H9 (cell line): ENCODE measurements around the gene INO80B. TPM values are rescaled to one million over a fixed set of nuclear protein-coding genes. Genes with fewer than 3 reads are reported as not detected.

Source experiments
- DNase-seq: peaks from one replicate; pipeline ENCODE4 v3.0.0-alpha.2; 2017
- H2AFZ ChIP-seq: one replicate; pipeline ENCODE4 v1.6.1; 2013; ENCODE audit warnings: mild to moderate bottlenecking, low read length, control low read depth, moderate library complexity
- H2AK5ac ChIP-seq: 2 replicates; pipeline ENCODE4 v1.6.1; 2013; ENCODE audit warnings: low read length, control low read depth, mixed read lengths; ENCODE audit not compliant: insufficient read length
- H2BK120ac ChIP-seq: one replicate; pipeline ENCODE4 v1.6.1; 2013; ENCODE audit warnings: low read depth, mild to moderate bottlenecking, low read length, control low read depth, inconsistent platforms; ENCODE audit not compliant: poor library complexity, severe bottlenecking
- H2BK12ac ChIP-seq: 2 replicates; pipeline ENCODE4 v1.6.1; 2013; ENCODE audit warnings: low read length, control low read depth, mixed read lengths, low read depth; ENCODE audit not compliant: insufficient read length
- H2BK15ac ChIP-seq: 2 replicates; pipeline ENCODE4 v1.6.1; 2013; ENCODE audit warnings: low read depth, low read length, control low read depth
- H2BK20ac ChIP-seq: one replicate; pipeline ENCODE4 v1.6.1; 2013; ENCODE audit warnings: low read depth, mild to moderate bottlenecking, low read length, control low read depth, inconsistent platforms; ENCODE audit not compliant: poor library complexity, severe bottlenecking
- H2BK5ac ChIP-seq: 2 replicates; pipeline ENCODE4 v1.6.1; 2013; ENCODE audit warnings: low read length, control low read depth, mixed read lengths; ENCODE audit not compliant: insufficient read length
- H3K14ac ChIP-seq: 2 replicates; pipeline ENCODE4 v1.6.1; 2013; ENCODE audit warnings: low read length, control low read depth; ENCODE audit not compliant: insufficient read depth
- H3K18ac ChIP-seq: 2 replicates; pipeline ENCODE4 v1.6.1; 2013; ENCODE audit warnings: low read depth, mild to moderate bottlenecking, mixed read lengths, low read length, control low read depth; ENCODE audit not compliant: insufficient read length
- H3K23ac ChIP-seq: 2 replicates; pipeline ENCODE4 v1.6.1; 2013; ENCODE audit warnings: low read length, control low read depth, mixed read lengths, low read depth; ENCODE audit not compliant: insufficient read length
- H3K23me2 ChIP-seq: 2 replicates; pipeline ENCODE4 v1.6.1; 2013; ENCODE audit warnings: low read depth, mild to moderate bottlenecking, mixed read lengths, low read length, control low read depth; ENCODE audit not compliant: insufficient read length, poor library complexity, severe bottlenecking
- H3K27ac ChIP-seq: 2 replicates; pipeline ENCODE4 v1.5.1; 2013; ENCODE audit warnings: low read length, control low read depth, mixed read lengths, low read depth; ENCODE audit not compliant: insufficient read length
- H3K27me3 ChIP-seq: 2 replicates; pipeline ENCODE4 v1.6.1; 2013; ENCODE audit warnings: low read length, control low read depth, inconsistent platforms; ENCODE audit not compliant: insufficient read depth
- H3K4ac ChIP-seq: 2 replicates; pipeline ENCODE4 v1.6.1; 2013; ENCODE audit warnings: low read depth, mild to moderate bottlenecking, control low read depth, inconsistent platforms, low read length, moderate library complexity
- H3K4me1 ChIP-seq: 2 replicates; pipeline ENCODE4 v1.6.1; 2013; ENCODE audit warnings: low read length, control low read depth, inconsistent platforms; ENCODE audit not compliant: insufficient read depth
- H3K4me2 ChIP-seq: 2 replicates; pipeline ENCODE4 v1.6.1; 2013; ENCODE audit warnings: low read length, control low read depth, mixed read lengths; ENCODE audit not compliant: insufficient read length, insufficient read depth
- H3K56ac ChIP-seq: 2 replicates; pipeline ENCODE4 v1.6.1; 2013; ENCODE audit warnings: low read depth, mild to moderate bottlenecking, mixed read lengths, low read length, control low read depth; ENCODE audit not compliant: insufficient read length
- H3K79me1 ChIP-seq: 2 replicates; pipeline ENCODE4 v1.6.1; 2013; ENCODE audit warnings: low read depth, mild to moderate bottlenecking, moderate library complexity, low read length, control low read depth, inconsistent platforms; ENCODE audit not compliant: insufficient read depth, poor library complexity, severe bottlenecking
- H3K79me2 ChIP-seq: 2 replicates; pipeline ENCODE4 v1.6.1; 2013; ENCODE audit warnings: low read length, control low read depth, inconsistent platforms; ENCODE audit not compliant: insufficient read depth
- H3K9ac ChIP-seq: 2 replicates; pipeline ENCODE4 v1.6.1; 2013; ENCODE audit warnings: low read length, control low read depth, mixed read lengths; ENCODE audit not compliant: insufficient read length; ENCODE audit errors: extremely low read depth
- H3K9me3 ChIP-seq: one replicate; pipeline ENCODE4 v1.6.1; 2013; ENCODE audit warnings: low read depth, low read length, inconsistent platforms; ENCODE audit not compliant: control insufficient read depth
- H3T11ph ChIP-seq: one replicate; pipeline ENCODE4 v1.6.1; 2013; ENCODE audit warnings: mild to moderate bottlenecking, low read length, control low read depth, inconsistent platforms
- H4K20me1 ChIP-seq: one replicate; pipeline ENCODE4 v1.6.1; 2013; ENCODE audit not compliant: control insufficient read depth, insufficient read length, insufficient read depth
- H4K5ac ChIP-seq: 2 replicates; pipeline ENCODE4 v1.6.1; 2013; ENCODE audit warnings: low read depth, mild to moderate bottlenecking, mixed read lengths, low read length, control low read depth; ENCODE audit not compliant: insufficient read length
- H4K8ac ChIP-seq: replicated peaks from 2 replicates; pipeline ENCODE4 v1.6.1; 2013; ENCODE audit warnings: low read length, control low read depth, mixed read lengths, low read depth; ENCODE audit not compliant: insufficient read length
- H4K91ac ChIP-seq: 2 replicates; pipeline ENCODE4 v1.6.1; 2013; ENCODE audit warnings: low read depth, mild to moderate bottlenecking, moderate library complexity, mixed read lengths, low read length, control low read depth; ENCODE audit not compliant: insufficient read length
- H3K27ac Mint-ChIP-seq, 3 experiments: 2 replicates in 2 of 3; 3 replicates in 1 of 3; pipeline ENCODE4 v1.8.0; 2020 to 2021; ENCODE audit warnings: mixed read lengths in 3 of 3, mild to moderate bottlenecking in 1 of 3, moderate library complexity in 1 of 3
- H3K27me3 Mint-ChIP-seq: 2 replicates; pipeline ENCODE4 v1.8.0; 2021; ENCODE audit warnings: low read depth, mild to moderate bottlenecking, moderate library complexity, mixed read lengths
- H3K36me3 Mint-ChIP-seq, 3 experiments: 2 replicates in 2 of 3; 3 replicates in 1 of 3; pipeline ENCODE4 v1.8.0; 2020 to 2021; ENCODE audit warnings: low read depth in 3 of 3, mixed read lengths in 3 of 3; ENCODE audit not compliant: insufficient read depth in 1 of 3
- H3K4me1 Mint-ChIP-seq, 2 experiments: 2 replicates each; pipeline ENCODE4 v1.8.0; 2020; ENCODE audit warnings: mixed read lengths in 2 of 2
- H3K4me3 Mint-ChIP-seq, 2 experiments: 2 replicates in 1 of 2; 3 replicates in 1 of 2; pipeline ENCODE4 v1.8.0; 2020 to 2021; ENCODE audit warnings: mild to moderate bottlenecking in 2 of 2, mixed read lengths in 2 of 2, moderate library complexity in 1 of 2
- H3K9me3 Mint-ChIP-seq, 2 experiments: 2 replicates in 1 of 2; 3 replicates in 1 of 2; pipeline ENCODE4 v1.8.0; 2020; ENCODE audit warnings: mild to moderate bottlenecking in 2 of 2, mixed read lengths in 2 of 2, moderate library complexity in 1 of 2
- WGBS: extraction: QIAGEN DNeasy Blood & Tissue Kit; methylation state at CpG from one replicate; pipeline ENCODE4 v1.1.7; 2013; ENCODE audit warnings: missing lambda C conversion rate, low lambda C conversion rate, mixed read lengths; ENCODE audit not compliant: insufficient read length; ENCODE audit errors: extremely low coverage; 5-methylcytosine and 5-hydroxymethylcytosine counted together
- total RNA-seq: library from RNA; stranded (reverse); gene quantifications from 2 replicates; pipeline ENCODE4 v1.2.1, GENCODE V29; 2021
- TF ChIP-seq, protein P1 (sequence below): fragments of 200-600 bp; sonication (generic); conservative IDR thresholded peaks from 3 replicates; pipeline ENCODE4 v1.8.0; 2021; ENCODE audit warnings: antibody characterized with exemption, mild to moderate bottlenecking

The INO80B gene
- total RNA-seq, 1 experiment from 2014 or later: 17.6 TPM

- H2BK15ac ChIP-seq: no peak overlapping the region
- no CpG with 5 or more reads among the region's 80 CpGs for WGBS
- no peak overlapping the region for H2BK12ac ChIP-seq
These were observed 27.3 kb downstream of the INO80B start for GRCh38 chr2:74481961-74482800.

More at GRCh38 chr2:74481961-74482800, 27.3 kb downstream of the INO80B start:
- H3K9me3 Mint-ChIP-seq: no peaks in the 10 kb centered on the region
- no peak overlapping the region for H3K56ac ChIP-seq
- H3K18ac ChIP-seq: peak overlapping the region; percentile 78
- TF ChIP-seq, protein P1, sequence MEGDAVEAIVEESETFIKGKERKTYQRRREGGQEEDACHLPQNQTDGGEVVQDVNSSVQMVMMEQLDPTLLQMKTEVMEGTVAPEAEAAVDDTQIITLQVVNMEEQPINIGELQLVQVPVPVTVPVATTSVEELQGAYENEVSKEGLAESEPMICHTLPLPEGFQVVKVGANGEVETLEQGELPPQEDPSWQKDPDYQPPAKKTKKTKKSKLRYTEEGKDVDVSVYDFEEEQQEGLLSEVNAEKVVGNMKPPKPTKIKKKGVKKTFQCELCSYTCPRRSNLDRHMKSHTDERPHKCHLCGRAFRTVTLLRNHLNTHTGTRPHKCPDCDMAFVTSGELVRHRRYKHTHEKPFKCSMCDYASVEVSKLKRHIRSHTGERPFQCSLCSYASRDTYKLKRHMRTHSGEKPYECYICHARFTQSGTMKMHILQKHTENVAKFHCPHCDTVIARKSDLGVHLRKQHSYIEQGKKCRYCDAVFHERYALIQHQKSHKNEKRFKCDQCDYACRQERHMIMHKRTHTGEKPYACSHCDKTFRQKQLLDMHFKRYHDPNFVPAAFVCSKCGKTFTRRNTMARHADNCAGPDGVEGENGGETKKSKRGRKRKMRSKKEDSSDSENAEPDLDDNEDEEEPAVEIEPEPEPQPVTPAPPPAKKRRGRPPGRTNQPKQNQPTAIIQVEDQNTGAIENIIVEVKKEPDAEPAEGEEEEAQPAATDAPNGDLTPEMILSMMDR: no peak
- H3K27ac Mint-ChIP-seq: peak overlapping the region; percentile 99 to 100 (median 99); a peak in 6 of 7 replicates
- H3K23ac ChIP-seq: no peak overlapping the region
- no peak overlapping the region for H2AK5ac ChIP-seq
- H2BK5ac ChIP-seq: no peak overlapping the region
- H3K79me2 ChIP-seq: no peaks in the 10 kb centered on the region
- H3K79me1 ChIP-seq: no peaks in the 10 kb centered on the region
- H3K14ac ChIP-seq: peak overlapping the region; percentile 87
- no peak overlapping the region for H4K8ac ChIP-seq
- H3K4ac ChIP-seq: no peak overlapping the region
- no peak for DNase-seq
- H4K5ac ChIP-seq: no peak overlapping the region
- H3T11ph ChIP-seq: no peak overlapping the region
- H3K4me1 ChIP-seq: no peaks in the 10 kb centered on the region
- H3K4me1 Mint-ChIP-seq: peaks cover 9 to 13% of the 10 kb centered on the region in 2 experiments
- peak overlapping the region; percentile 81 for H3K4me2 ChIP-seq
- no peaks in the 10 kb centered on the region for H3K9me3 ChIP-seq
- H3K9ac ChIP-seq: peak overlapping the region; percentile 41
- peak overlapping the region; percentile 100 for H3K4me3 Mint-ChIP-seq
- H2BK120ac ChIP-seq: no peak overlapping the region
- H3K27me3 Mint-ChIP-seq: no peaks in the 10 kb centered on the region
- H3K27ac ChIP-seq: no peak overlapping the region
- peaks cover 8% of the 10 kb centered on the region for H3K23me2 ChIP-seq
- no peaks in the 10 kb centered on the region for H4K20me1 ChIP-seq
- H3K27me3 ChIP-seq: no peaks in the 10 kb centered on the region
- no peak overlapping the region for H2BK20ac ChIP-seq
- H2AFZ ChIP-seq: no peak overlapping the region
- no peak overlapping the region for H4K91ac ChIP-seq
- peaks cover 7 to 44% (median 41%) of the 10 kb centered on the region in 3 experiments for H3K36me3 Mint-ChIP-seq
